ENCODE results near the gene IRF4.

DNA sequence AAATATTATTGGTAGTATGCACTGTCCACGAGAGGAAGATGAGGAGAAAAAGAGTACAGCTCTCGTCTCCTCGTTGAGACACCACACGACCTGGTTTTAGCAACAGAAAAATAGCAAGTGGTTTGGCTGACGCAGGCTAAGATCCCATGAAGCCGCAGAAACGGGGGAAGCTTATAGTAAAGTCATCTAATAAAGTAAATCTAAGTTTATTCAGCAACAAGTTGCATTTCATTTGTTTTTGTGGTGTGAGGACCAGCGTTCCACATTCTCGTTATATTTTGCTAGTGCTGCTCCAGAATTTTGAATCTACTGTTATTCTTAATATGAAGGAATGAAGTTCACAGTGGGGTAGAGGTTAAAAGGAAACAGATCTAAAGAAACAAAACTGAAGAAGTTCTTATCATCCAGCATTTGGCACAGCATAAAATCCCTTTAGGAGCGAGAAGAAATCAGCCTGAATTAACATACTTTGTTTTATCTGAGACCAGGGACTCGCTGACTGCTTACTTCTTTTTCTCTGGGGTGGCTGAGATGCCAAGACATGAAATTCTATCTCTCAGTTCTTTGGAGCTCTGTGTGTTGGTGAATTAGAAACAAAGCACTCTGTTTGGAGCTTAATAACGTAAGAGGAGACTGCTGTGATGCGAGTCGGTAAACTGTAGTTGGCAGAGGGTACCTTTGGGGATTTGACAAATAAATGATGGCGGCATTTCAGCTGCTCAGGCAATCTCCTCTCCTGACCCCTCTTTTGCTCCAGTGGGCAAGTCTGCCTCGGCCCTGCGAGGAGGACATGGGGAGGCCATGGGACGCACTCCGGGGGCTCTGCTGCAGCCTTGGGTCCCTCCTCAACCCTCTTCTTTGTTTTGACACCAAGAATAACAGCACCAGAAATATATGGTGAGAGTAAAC lies 24.9 kb upstream of the IRF4 start:
- TF ChIP-seq, protein P1, sequence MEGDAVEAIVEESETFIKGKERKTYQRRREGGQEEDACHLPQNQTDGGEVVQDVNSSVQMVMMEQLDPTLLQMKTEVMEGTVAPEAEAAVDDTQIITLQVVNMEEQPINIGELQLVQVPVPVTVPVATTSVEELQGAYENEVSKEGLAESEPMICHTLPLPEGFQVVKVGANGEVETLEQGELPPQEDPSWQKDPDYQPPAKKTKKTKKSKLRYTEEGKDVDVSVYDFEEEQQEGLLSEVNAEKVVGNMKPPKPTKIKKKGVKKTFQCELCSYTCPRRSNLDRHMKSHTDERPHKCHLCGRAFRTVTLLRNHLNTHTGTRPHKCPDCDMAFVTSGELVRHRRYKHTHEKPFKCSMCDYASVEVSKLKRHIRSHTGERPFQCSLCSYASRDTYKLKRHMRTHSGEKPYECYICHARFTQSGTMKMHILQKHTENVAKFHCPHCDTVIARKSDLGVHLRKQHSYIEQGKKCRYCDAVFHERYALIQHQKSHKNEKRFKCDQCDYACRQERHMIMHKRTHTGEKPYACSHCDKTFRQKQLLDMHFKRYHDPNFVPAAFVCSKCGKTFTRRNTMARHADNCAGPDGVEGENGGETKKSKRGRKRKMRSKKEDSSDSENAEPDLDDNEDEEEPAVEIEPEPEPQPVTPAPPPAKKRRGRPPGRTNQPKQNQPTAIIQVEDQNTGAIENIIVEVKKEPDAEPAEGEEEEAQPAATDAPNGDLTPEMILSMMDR (IDR thresholded peaks at IDR 0.05) = no peak
- no peak for TF ChIP-seq POLR2A (IDR thresholded peaks at IDR 0.05)
- no peak for TF ChIP-seq POLR2AphosphoS5 (IDR thresholded peaks at IDR 0.05; ENCODE audit: insufficient read depth in 1 of 2, low read depth in 1 of 2)
